ENCODE data around the gene TBC1D7.

GRCh38 chr6:13372076-13372475 is 43.7 kb upstream of the TBC1D7 start:
- TF ChIP-seq CTCF (IDR thresholded peaks at IDR 0.05; ENCODE audit: low read depth, low read length, poor library complexity, severe bottlenecking) (no peak), EZH2phosphoT487 (IDR thresholded peaks at IDR 0.05; ENCODE audit: borderline replicate concordance, low read length) (no peak)

All from DOHH2 (cell line).